OCI-LY3 (cell line): ENCODE data around the gene BAZ2A.

Experiments
- H2AFZ ChIP-seq: fragments of 200-600, 300-600 bp; shearing (Covaris generic); 2 replicates; pipeline ENCODE4 v1.6.0; 2014; ENCODE audit warnings: antibody characterized with exemption, low read depth, low read length
- H3K27ac ChIP-seq: fragments of 200-600, 300-600 bp; sonication (generic); 2 replicates; pipeline ENCODE4 v1.5.1; 2014; ENCODE audit warnings: mild to moderate bottlenecking, low read length, moderate library complexity, mixed read lengths
- H3K27me3 ChIP-seq: fragments of 200-600, 300-600 bp; sonication (generic); 2 replicates; pipeline ENCODE4 v1.6.1; 2014; ENCODE audit warnings: low read depth, low read length, mixed read lengths
- H3K36me3 ChIP-seq: fragments of 200-600, 300-600 bp; sonication (generic); replicated peaks from 2 replicates; pipeline ENCODE3; 2014; ENCODE audit warnings: low read depth, low read length, mixed read lengths
- H3K4me1 ChIP-seq: fragments of 300-600, 200-600 bp; sonication (generic); 2 replicates; pipeline ENCODE4 v1.6.1; 2014; ENCODE audit warnings: low read length, mixed read lengths
- H3K4me2 ChIP-seq: fragments of 200-600, 300-600 bp; sonication (generic); 2 replicates; pipeline ENCODE4 v1.6.1; 2014; ENCODE audit warnings: low read length, mixed read lengths
- H3K4me3 ChIP-seq: fragments of 300-600, 200-600 bp; sonication (generic); 2 replicates; pipeline ENCODE4 v1.5.1; 2014; ENCODE audit warnings: antibody characterized with exemption, mild to moderate bottlenecking, low read length, moderate library complexity
- H3K79me2 ChIP-seq: fragments of 300-600, 200-600 bp; shearing (Covaris generic); 2 replicates; pipeline ENCODE4 v1.6.1; 2014; ENCODE audit warnings: mild to moderate bottlenecking, low read length, mixed read lengths
- H3K9ac ChIP-seq: fragments of 300-600, 200-600 bp; shearing (Covaris generic); 2 replicates; pipeline ENCODE4 v1.6.0; 2014; ENCODE audit warnings: mild to moderate bottlenecking, low read length, moderate library complexity
- H3K9me3 ChIP-seq: fragments of 200-600, 300-600 bp; shearing (Covaris generic); 2 replicates; pipeline ENCODE4 v1.6.1; 2014; ENCODE audit warnings: low read length, mixed read lengths; ENCODE audit not compliant: insufficient read depth
- H4K20me1 ChIP-seq: fragments of 200-600, 300-600 bp; sonication (generic); 2 replicates; pipeline ENCODE4 v1.6.1; 2016; ENCODE audit warnings: low read length, mixed read lengths; ENCODE audit not compliant: insufficient read depth
- CTCF ChIP-seq: fragments of 200-600, 300-600 bp; sonication (generic); IDR thresholded peaks from 2 replicates; pipeline ENCODE4 v1.5.1; 2014; ENCODE audit warnings: antibody characterized with exemption, low read length, low read depth
- EZH2phosphoT487 ChIP-seq: fragments of 200-600 bp; shearing (Covaris generic); IDR thresholded peaks from 2 replicates; pipeline ENCODE4 v1.6.1; 2018; ENCODE audit warnings: antibody characterized with exemption, mixed run types, low read depth

Gene BAZ2A

GRCh38 chr12:56616244-56616643 is 13.9 kb downstream of the BAZ2A start:
- peaks cover 75% of the 10 kb centered on the region for H3K36me3 ChIP-seq
- H3K4me3 ChIP-seq: no peak overlapping the region
- peaks cover 61% of the 10 kb centered on the region for H4K20me1 ChIP-seq
- no peak overlapping the region for H3K4me2 ChIP-seq
- no peaks in the 10 kb centered on the region for H3K9me3 ChIP-seq
- H3K9ac ChIP-seq: no peak overlapping the region
- no peak overlapping the region for H2AFZ ChIP-seq
- H3K27ac ChIP-seq: no peak overlapping the region
- TF ChIP-seq CTCF: no peak
- TF ChIP-seq EZH2phosphoT487: no peak
- no peaks in the 10 kb centered on the region for H3K27me3 ChIP-seq
- H3K79me2 ChIP-seq: peaks cover 61% of the 10 kb centered on the region
- H3K4me1 ChIP-seq: no peaks in the 10 kb centered on the region

- Histone ChIP-seq H3K27ac (no peak overlapping the region), H3K4me2 (no peak overlapping the region), H3K4me1 (no peaks in the 10 kb centered on the region), H2AFZ (no peak overlapping the region), H3K9me3 (no peaks in the 10 kb centered on the region), H3K36me3 (peaks cover 82% of the 10 kb centered on the region), H4K20me1 (peaks cover 47% of the 10 kb centered on the region), H3K27me3 (no peaks in the 10 kb centered on the region), H3K79me2 (peaks cover 45% of the 10 kb centered on the region), H3K4me3 (no peak overlapping the region), H3K9ac (no peak overlapping the region)
- TF ChIP-seq CTCF: no peak
- no peak for TF ChIP-seq EZH2phosphoT487
Measured at GRCh38 chr12:56614627-56615026, 15.5 kb downstream of the BAZ2A start.

- no peak overlapping the region for H2AFZ ChIP-seq
- no peak overlapping the region for H3K4me3 ChIP-seq
- no peaks in the 10 kb centered on the region for H3K4me1 ChIP-seq
- no peaks in the 10 kb centered on the region for H3K9me3 ChIP-seq
- no peaks in the 10 kb centered on the region; the same call in 1 of the 2 replicates for H3K79me2 ChIP-seq
- no peaks in the 10 kb centered on the region for H3K27me3 ChIP-seq
- H3K36me3 ChIP-seq: peaks cover 79% of the 10 kb centered on the region
- H3K4me2 ChIP-seq: no peak overlapping the region
- peaks cover 8% of the 10 kb centered on the region; the same call in 1 of the 2 replicates for H4K20me1 ChIP-seq
- TF ChIP-seq CTCF: no peak
- no peak for TF ChIP-seq EZH2phosphoT487
- no peak overlapping the region for H3K9ac ChIP-seq
- H3K27ac ChIP-seq: no peak overlapping the region
Measured at GRCh38 chr12:56604355-56604754, 25.8 kb downstream of the BAZ2A start.

- H3K36me3 ChIP-seq: peaks cover 90% of the 10 kb centered on the region
- TF ChIP-seq EZH2phosphoT487 (no peak), CTCF (no peak)
- no peak overlapping the region for H3K9ac ChIP-seq
- H2AFZ ChIP-seq: no peak overlapping the region
- H3K4me3 ChIP-seq: no peak overlapping the region
- H3K79me2 ChIP-seq: no peaks in the 10 kb centered on the region
- no peak overlapping the region for H3K27ac ChIP-seq
- H3K9me3 ChIP-seq: no peaks in the 10 kb centered on the region
- no peaks in the 10 kb centered on the region for H3K4me1 ChIP-seq
- H4K20me1 ChIP-seq: peaks cover 8% of the 10 kb centered on the region; the same call in 1 of the 2 replicates
- no peaks in the 10 kb centered on the region for H3K27me3 ChIP-seq
- H3K4me2 ChIP-seq: no peak overlapping the region
Measured at GRCh38 chr12:56602239-56602638, 27.9 kb downstream of the BAZ2A start.
